Transverse colon (tissue), 4 donors: ENCODE results near the gene U2AF2. TPM values are rescaled to one million over a fixed set of nuclear protein-coding genes. Genes with fewer than 3 reads are reported as not detected.

Experiments
- DNase-seq: peaks from one replicate; pipeline ENCODE4 v3.0.0-alpha.2; 2019
- H3K27ac ChIP-seq, 4 donors: fragments of 200-600 bp; sonication (generic); 2 replicates each; pipeline ENCODE4 v1.5.1; 2016 to 2018; ENCODE audit warnings: inconsistent platforms in 4 of 4
- H3K27me3 ChIP-seq: fragments of 200-600 bp; sonication (generic); 2 replicates; pipeline ENCODE4 v1.5.1; 2017; ENCODE audit warnings: inconsistent platforms
- H3K36me3 ChIP-seq, 4 donors: fragments of 200-600 bp; sonication (generic); 2 replicates each; pipeline ENCODE4 v1.5.1; 2017 to 2019; ENCODE audit warnings: inconsistent platforms in 4 of 4
- H3K4me1 ChIP-seq, 4 donors: fragments of 200-600 bp; sonication (generic); 2 replicates each; pipeline ENCODE4 v1.5.1; 2017 to 2020; ENCODE audit warnings: inconsistent platforms in 4 of 4
- H3K4me3 ChIP-seq, 4 donors: fragments of 200-600 bp; sonication (generic); 1 replicate in 1 of 4; 2 replicates in 3 of 4; pipeline versions ENCODE4 v1.5.1 to v1.6.1; 2017 to 2019; ENCODE audit warnings: inconsistent platforms in 4 of 4
- H3K9me3 ChIP-seq, 2 donors: fragments of 200-600 bp; sonication (generic); 2 replicates each; pipeline ENCODE4 v1.5.1; 2017 to 2019; ENCODE audit warnings: inconsistent platforms in 2 of 2
- EP300 ChIP-seq: sonication (generic); formaldehyde crosslinking; IDR thresholded peaks from one replicate; pipeline ENCODE4 v1.6.1; 2017; ENCODE audit warnings: antibody characterized with exemption, low read depth
- POLR2A ChIP-seq: fragments of 450-650 bp; IDR thresholded peaks from one replicate; pipeline ENCODE4 v1.6.1; 2016; ENCODE audit warnings: antibody characterized with exemption, mild to moderate bottlenecking, moderate library complexity
- POLR2AphosphoS5 ChIP-seq, 3 donors: sonication (generic); formaldehyde crosslinking; IDR thresholded peaks; one replicate each; pipeline ENCODE4 v1.6.1; 2016; ENCODE audit warnings: antibody characterized with exemption in 3 of 3
- WGBS, 2 donors: methylation state at CpG; one replicate each; pipeline ENCODE4 v1.1.5; 2018; ENCODE audit warnings: low coverage in 1 of 2; 5-methylcytosine and 5-hydroxymethylcytosine counted together
- in situ Hi-C, 4 donors: fragments of 200-750 bp; cut with MboI; loops; one replicate each; pipeline versions ENCODE4 v1.15.0 to v1.15.1; 2017; ENCODE audit warnings: low sequenced_read_pairs in 3 of 4, low pct_ligation_motif_present in 1 of 4, low pct_unique_long_range_greater_than_20kb in 1 of 4
- intact Hi-C: fragments of 100-400 bp; cut with DNase I; formaldehyde crosslinking; loops from one replicate; pipeline ENCODE4 v1.15.1; 2023; ENCODE audit warnings: low total_unique reads
- total RNA-seq, 4 donors: library from RNA; depleted of rRNA; stranded (reverse); fragments of >200 nt; gene quantifications; one replicate each; pipeline ENCODE4 v1.1.0, GENCODE V29; 2016
- TF ChIP-seq, protein P1 (sequence below), 5 experiments: fragments of 200-600 bp in 3 of 5; fragments of 450-650 bp in 2 of 5; sonication (generic) in 3 of 5; IDR thresholded peaks; 1 replicate in 2 of 5; 2 replicates in 3 of 5; pipeline ENCODE4 v1.5.1; 2016 to 2017; ENCODE audit warnings: antibody characterized with exemption in 5 of 5, inconsistent platforms in 3 of 5, mild to moderate bottlenecking in 2 of 5, moderate library complexity in 1 of 5

U2AF2 gene
- total RNA-seq, 4 donors from 2014 or later: 112 to 185 (median 130) TPM

DNA sequence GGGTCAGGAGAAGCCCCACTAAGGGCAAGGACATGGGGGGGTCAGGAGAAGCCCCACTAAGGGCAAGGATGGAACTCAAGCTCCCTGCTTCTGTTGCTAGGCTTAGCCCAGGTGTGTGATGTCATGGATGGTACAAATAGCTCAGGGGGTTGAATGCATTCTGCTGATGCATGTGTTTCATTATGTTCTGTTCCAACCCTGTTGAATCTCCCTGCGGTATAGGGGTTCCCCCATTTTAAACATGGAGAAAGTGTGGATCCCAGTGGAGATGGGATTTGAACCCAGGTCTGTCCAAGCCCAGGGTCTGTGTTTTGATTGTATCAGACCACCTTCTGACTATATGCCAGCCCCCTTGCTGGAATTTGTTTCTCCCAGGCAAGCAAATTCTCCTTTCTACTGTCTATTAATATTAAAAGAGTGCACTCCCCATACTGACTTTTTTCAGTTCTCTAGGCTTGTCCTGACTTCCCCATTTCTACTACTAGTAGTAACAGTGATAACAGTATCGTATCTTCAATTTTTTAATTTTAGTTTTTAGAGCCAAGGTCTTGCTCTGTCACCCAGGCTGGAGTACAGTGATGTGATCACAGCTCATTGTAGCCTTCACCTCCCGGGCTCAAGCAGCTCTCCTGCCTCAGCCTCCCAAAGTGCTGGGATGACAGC is 42.7 kb upstream of the U2AF2 start:
- no peaks in the 10 kb centered on the region for H3K9me3 ChIP-seq
- no peak for DNase-seq
- H3K4me1 ChIP-seq: peaks cover 0 to 6% (median 0%) of the 10 kb centered on the region in 4 donors
- intact Hi-C loops: loop anchor here (10.0 kb wide), 1 partner anchor 97 kb away; no protein-coding TSS in a partner anchor
- H3K4me3 ChIP-seq: no peak overlapping the region
- in situ Hi-C loops: no loop called here
- no peaks in the 10 kb centered on the region for H3K27me3 ChIP-seq
- WGBS, 2 donors: 83 to 88% methylated on average over 1 to 3 of the region's 3 CpGs
- no peak overlapping the region for H3K27ac ChIP-seq
- H3K36me3 ChIP-seq: peaks cover 0 to 17% (median 6%) of the 10 kb centered on the region in 4 donors
- no peak for TF ChIP-seq POLR2AphosphoS5 (IDR thresholded peaks at IDR 0.05)

GRCh38 chr19:55613396-55613795 is 41.4 kb upstream of the U2AF2 start:
- in situ Hi-C loops: no loop called here
- Histone ChIP-seq H3K4me3 (no peak overlapping the region), H3K27me3 (no peaks in the 10 kb centered on the region), H3K36me3 (peaks cover 0 to 18% (median 8%) of the 10 kb centered on the region in 4 donors), H3K4me1 (peaks cover 0 to 6% (median 0%) of the 10 kb centered on the region in 4 donors), H3K27ac (no peak overlapping the region), H3K9me3 (no peaks in the 10 kb centered on the region)
- TF ChIP-seq, protein P1, sequence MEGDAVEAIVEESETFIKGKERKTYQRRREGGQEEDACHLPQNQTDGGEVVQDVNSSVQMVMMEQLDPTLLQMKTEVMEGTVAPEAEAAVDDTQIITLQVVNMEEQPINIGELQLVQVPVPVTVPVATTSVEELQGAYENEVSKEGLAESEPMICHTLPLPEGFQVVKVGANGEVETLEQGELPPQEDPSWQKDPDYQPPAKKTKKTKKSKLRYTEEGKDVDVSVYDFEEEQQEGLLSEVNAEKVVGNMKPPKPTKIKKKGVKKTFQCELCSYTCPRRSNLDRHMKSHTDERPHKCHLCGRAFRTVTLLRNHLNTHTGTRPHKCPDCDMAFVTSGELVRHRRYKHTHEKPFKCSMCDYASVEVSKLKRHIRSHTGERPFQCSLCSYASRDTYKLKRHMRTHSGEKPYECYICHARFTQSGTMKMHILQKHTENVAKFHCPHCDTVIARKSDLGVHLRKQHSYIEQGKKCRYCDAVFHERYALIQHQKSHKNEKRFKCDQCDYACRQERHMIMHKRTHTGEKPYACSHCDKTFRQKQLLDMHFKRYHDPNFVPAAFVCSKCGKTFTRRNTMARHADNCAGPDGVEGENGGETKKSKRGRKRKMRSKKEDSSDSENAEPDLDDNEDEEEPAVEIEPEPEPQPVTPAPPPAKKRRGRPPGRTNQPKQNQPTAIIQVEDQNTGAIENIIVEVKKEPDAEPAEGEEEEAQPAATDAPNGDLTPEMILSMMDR (IDR thresholded peaks at IDR 0.05): no peak
- TF ChIP-seq POLR2A (no peak), POLR2AphosphoS5 (IDR thresholded peaks at IDR 0.05) (no peak), EP300 (no peak)
- no peak for DNase-seq
- intact Hi-C loops: loop anchor here (10.0 kb wide), 1 partner anchor 99 kb away; no protein-coding TSS in a partner anchor
- WGBS, 2 donors: 96% methylated on average over 27 of the region's 27 CpGs; no CpG with 5 or more reads in 1 of the 2 donors

DNA sequence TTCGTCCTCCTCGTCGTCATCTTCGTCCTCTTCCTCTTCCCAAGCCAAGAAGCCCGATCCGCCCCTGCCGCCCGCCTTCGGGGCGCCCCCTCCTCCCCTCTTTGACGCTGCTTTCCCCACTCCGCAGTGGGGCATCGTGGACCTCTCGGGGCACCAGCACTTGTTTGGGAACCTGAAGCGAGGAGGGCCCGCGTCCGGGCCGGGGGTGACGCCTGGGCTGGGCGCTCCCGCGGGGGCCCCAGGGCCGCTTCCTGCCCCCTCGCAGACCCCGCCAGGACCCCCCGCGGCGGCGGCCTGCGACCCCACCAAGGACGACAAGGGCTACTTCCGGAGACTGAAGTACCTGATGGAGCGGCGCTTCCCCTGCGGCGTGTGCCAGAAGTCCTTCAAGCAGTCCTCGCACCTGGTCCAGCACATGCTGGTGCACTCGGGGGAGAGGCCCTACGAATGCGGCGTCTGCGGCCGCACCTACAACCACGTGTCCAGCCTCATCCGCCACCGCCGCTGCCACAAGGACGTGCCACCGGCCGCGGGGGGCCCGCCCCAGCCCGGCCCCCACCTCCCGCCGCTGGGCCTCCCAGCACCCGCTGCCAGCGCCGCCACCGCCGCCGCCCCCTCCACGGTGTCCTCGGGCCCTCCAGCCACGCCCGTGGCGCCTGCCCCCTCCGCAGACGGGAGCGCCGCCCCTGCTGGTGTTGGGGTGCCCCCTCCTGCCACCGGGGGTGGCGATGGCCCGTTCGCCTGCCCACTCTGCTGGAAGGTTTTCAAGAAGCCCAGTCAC is 40.7 kb upstream of the U2AF2 start:
- in situ Hi-C loops: no loop called here
- DNase-seq: no peak
- Histone ChIP-seq H3K4me1 (peaks cover 0 to 6% (median 0%) of the 10 kb centered on the region in 4 donors), H3K27ac (no peak overlapping the region), H3K4me3 (no peak overlapping the region), H3K9me3 (no peaks in the 10 kb centered on the region), H3K36me3 (peaks cover 0 to 18% (median 8%) of the 10 kb centered on the region in 4 donors), H3K27me3 (no peaks in the 10 kb centered on the region)
- intact Hi-C loops: loop anchor here (10.0 kb wide), 1 partner anchor 99 kb away; no protein-coding TSS in a partner anchor
- TF ChIP-seq POLR2AphosphoS5 (IDR thresholded peaks at IDR 0.05) (no peak), POLR2A (no peak), EP300 (no peak)
- TF ChIP-seq, protein P1 (IDR thresholded peaks at IDR 0.05): no peak
- 93 to 95% methylated on average over 3 to 66 of the region's 75 CpGs for WGBS, 2 donors

DNA sequence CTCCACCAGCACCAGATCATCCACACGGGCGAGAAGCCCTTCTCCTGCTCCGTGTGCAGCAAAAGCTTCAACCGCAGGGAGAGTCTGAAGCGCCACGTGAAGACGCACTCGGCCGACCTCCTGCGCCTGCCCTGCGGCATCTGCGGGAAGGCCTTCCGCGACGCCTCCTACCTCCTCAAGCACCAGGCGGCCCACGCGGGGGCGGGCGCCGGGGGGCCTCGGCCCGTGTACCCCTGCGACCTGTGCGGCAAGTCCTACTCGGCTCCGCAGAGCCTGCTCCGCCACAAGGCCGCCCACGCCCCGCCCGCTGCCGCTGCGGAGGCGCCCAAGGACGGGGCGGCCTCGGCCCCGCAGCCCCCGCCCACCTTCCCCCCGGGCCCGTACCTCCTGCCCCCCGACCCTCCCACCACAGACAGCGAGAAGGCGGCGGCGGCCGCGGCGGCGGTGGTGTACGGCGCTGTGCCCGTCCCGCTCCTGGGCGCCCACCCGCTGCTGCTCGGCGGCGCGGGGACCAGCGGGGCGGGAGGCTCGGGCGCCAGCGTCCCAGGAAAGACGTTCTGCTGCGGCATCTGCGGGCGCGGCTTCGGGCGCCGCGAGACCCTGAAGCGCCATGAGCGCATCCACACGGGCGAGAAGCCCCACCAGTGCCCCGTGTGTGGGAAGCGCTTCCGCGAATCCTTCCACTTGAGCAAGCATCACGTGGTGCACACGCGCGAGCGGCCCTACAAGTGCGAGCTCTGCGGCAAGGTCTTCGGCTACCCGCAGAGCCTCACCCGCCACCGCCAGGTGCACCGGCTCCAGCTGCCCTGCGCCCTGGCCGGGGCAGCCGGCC is 39.9 kb upstream of the U2AF2 start:
- no peaks in the 10 kb centered on the region for H3K9me3 ChIP-seq
- intact Hi-C loops (loop anchor here (10.0 kb wide), 1 partner anchor 100 kb away; no protein-coding TSS in a partner anchor), in situ Hi-C loops (no loop called here)
- no peaks in the 10 kb centered on the region for H3K27me3 ChIP-seq
- peaks cover 0 to 18% (median 8%) of the 10 kb centered on the region in 4 donors for H3K36me3 ChIP-seq
- H3K4me3 ChIP-seq: no peak overlapping the region
- peaks cover 0 to 6% (median 0%) of the 10 kb centered on the region in 4 donors for H3K4me1 ChIP-seq
- H3K27ac ChIP-seq: no peak overlapping the region
- no peak for TF ChIP-seq EP300
- no peak for TF ChIP-seq POLR2A
- no peak for TF ChIP-seq POLR2AphosphoS5 (IDR thresholded peaks at IDR 0.05)
- WGBS, 2 donors: 96% methylated on average over 98 of the region's 98 CpGs; no CpG with 5 or more reads in 1 of the 2 donors
- no peak for DNase-seq
